Gastrocnemius medialis (tissue), 4 donors: ENCODE data around the gene NCAPH2. TPM values are rescaled to one million over a fixed set of nuclear protein-coding genes. Genes with fewer than 3 reads are reported as not detected.

Experiments
- ATAC-seq, 2 donors: fragments of 150-250 bp; one replicate each; pipeline ENCODE4 v1.9.1; 2016
- DNase-seq, 2 donors: peaks; one replicate each; pipeline ENCODE4 v3.0.0-alpha.2; 2019
- H3K27ac ChIP-seq, 4 donors: fragments of 200-600 bp; sonication (generic); 1 replicate in 1 of 4; 2 replicates in 3 of 4; pipeline ENCODE4 v1.5.1; 2016 to 2018; ENCODE audit warnings: mild to moderate bottlenecking in 2 of 4, moderate library complexity in 1 of 4
- H3K27me3 ChIP-seq, 3 donors: fragments of 200-600 bp; sonication (generic) in 2 of 3; 1 replicate in 1 of 3; 2 replicates in 2 of 3; pipeline versions ENCODE4 v1.5.1 to v1.6.0; 2016 to 2019; ENCODE audit warnings: mild to moderate bottlenecking in 1 of 3, moderate library complexity in 1 of 3
- H3K36me3 ChIP-seq, 2 donors: fragments of 200-600 bp; sonication (generic) in 1 of 2; one replicate each; pipeline ENCODE4 v1.5.1; 2017 to 2018
- H3K4me1 ChIP-seq, 2 donors: fragments of 200-600 bp; sonication (generic) in 1 of 2; one replicate each; pipeline ENCODE4 v1.5.1; 2016 to 2017; ENCODE audit warnings: mild to moderate bottlenecking in 2 of 2
- H3K4me3 ChIP-seq, 4 donors: fragments of 200-600 bp; sonication (generic) in 3 of 4; 1 replicate in 1 of 4; 2 replicates in 3 of 4; pipeline ENCODE4 v1.5.1; 2016 to 2019; ENCODE audit warnings: mild to moderate bottlenecking in 2 of 4
- H3K9me3 ChIP-seq, 3 donors: fragments of 200-600 bp; sonication (generic) in 2 of 3; 1 replicate in 1 of 3; 2 replicates in 2 of 3; pipeline ENCODE4 v1.5.1; 2016 to 2019
- POLR2A ChIP-seq, 2 donors: fragments of 450-650 bp; IDR thresholded peaks; one replicate each; pipeline ENCODE4 v1.6.1; 2017; ENCODE audit warnings: antibody characterized with exemption in 2 of 2, mild to moderate bottlenecking in 2 of 2, moderate library complexity in 2 of 2
- in situ Hi-C, 4 donors: fragments of 200-750 bp; cut with MboI; loops; one replicate each; pipeline versions ENCODE4 v1.15.0 to v1.8.0; 2017; ENCODE audit warnings: low sequenced_read_pairs in 4 of 4
- intact Hi-C: fragments of 100-400 bp; cut with DNase I; formaldehyde crosslinking; loops from one replicate; pipeline ENCODE4 v1.15.1; 2023; ENCODE audit warnings: low total_unique reads
- total RNA-seq, 4 donors: library from RNA; depleted of rRNA; stranded (reverse); fragments of >200 nt; gene quantifications; one replicate each; pipeline versions ENCODE4 v1.1.0 to v1.2.3, GENCODE V29; 2016
- TF ChIP-seq, protein P1 (sequence below), 5 experiments: fragments of 450-650 bp in 3 of 5; fragments of 200-600 bp in 2 of 5; sonication (generic) in 2 of 5; IDR thresholded peaks in 4 of 5; conservative IDR thresholded peaks in 1 of 5; 1 replicate in 4 of 5; 2 replicates in 1 of 5; pipeline ENCODE4 v1.5.1; 2016 to 2019; ENCODE audit warnings: antibody characterized with exemption in 5 of 5, mild to moderate bottlenecking in 3 of 5, moderate library complexity in 3 of 5

Gene NCAPH2
- total RNA-seq, 4 donors from 2014 or later = 19.0 to 29.3 (median 23.4) TPM

DNA sequence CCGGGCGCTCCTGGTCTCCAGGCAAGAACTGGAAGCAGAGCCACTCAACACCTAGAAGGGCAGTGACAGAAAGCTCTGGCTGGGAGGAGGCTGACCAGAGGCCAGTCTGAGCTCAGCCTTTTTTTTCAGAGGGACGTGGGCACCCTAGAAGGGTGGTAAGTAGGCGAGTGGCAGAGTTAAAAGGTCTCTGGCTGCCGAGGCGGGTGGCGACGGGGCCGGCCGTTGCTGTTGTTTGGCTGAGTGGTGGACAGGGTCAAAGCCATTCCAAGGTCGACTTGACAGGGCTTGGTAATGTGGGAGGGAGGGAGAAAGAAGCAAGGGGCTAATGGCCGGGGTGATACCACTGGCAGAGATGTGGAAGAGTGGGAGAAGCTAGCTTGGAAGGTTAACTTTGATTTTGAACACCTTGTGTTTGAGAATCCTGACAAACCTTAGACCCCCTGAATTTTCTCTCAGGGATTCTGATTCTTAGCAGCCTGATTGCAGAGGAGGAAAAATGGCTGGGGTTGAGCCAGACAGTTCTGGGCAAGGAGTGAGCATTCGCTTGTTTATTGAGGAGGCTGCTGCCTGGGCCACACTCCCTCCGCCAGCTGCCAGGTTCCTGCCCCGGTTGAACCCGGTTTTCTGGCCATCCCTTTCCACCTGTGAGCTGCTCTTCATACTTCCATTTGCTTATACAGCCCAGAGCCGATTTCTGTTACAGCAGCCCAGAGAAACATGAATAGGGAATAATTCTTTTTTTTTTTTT, 55.6 kb downstream of the NCAPH2 start:
- Histone ChIP-seq H3K27me3 (no peaks in the 10 kb centered on the region), H3K27ac (peak overlapping the region; percentile 77 to 82 (median 81)), H3K4me1 (peaks cover 0 to 10% of the 10 kb centered on the region in 2 donors), H3K36me3 (peaks cover 0 to 14% of the 10 kb centered on the region in 2 donors), H3K9me3 (no peaks in the 10 kb centered on the region), H3K4me3 (peak overlapping the region; percentile 67 to 87 (median 68))
- intact Hi-C loops = no loop called here
- no peak for TF ChIP-seq POLR2A (IDR thresholded peaks at IDR 0.05)
- TF ChIP-seq, protein P1, sequence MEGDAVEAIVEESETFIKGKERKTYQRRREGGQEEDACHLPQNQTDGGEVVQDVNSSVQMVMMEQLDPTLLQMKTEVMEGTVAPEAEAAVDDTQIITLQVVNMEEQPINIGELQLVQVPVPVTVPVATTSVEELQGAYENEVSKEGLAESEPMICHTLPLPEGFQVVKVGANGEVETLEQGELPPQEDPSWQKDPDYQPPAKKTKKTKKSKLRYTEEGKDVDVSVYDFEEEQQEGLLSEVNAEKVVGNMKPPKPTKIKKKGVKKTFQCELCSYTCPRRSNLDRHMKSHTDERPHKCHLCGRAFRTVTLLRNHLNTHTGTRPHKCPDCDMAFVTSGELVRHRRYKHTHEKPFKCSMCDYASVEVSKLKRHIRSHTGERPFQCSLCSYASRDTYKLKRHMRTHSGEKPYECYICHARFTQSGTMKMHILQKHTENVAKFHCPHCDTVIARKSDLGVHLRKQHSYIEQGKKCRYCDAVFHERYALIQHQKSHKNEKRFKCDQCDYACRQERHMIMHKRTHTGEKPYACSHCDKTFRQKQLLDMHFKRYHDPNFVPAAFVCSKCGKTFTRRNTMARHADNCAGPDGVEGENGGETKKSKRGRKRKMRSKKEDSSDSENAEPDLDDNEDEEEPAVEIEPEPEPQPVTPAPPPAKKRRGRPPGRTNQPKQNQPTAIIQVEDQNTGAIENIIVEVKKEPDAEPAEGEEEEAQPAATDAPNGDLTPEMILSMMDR (IDR thresholded peaks at IDR 0.05 in 4 of 5, conservative IDR thresholded peaks at IDR 0.05 in 1 of 5) = no peak
- in situ Hi-C loops = no loop called here
- no peak for DNase-seq
- peak; percentile 27 to 46 for ATAC-seq

DNA sequence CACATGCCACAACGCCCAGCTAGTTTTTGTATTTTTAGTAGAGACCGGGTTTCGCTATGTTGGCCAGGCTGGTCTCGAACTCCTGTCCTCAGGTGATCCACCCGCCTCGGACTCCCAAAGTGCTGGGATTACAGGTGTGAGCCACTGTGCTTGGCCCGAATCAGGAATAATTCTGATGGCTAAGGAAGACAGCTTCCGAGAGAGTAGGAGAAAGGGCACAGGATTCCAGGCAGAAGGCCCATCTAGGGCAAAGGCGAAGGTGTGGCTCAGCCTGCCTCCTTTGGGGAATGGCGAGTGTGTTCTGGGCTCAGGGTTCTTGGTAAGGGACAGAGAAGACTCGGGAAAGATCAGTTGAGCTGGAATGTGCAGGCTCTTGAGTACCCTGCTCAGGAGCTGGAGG, 56.3 kb downstream of the NCAPH2 start:
- Histone ChIP-seq H3K4me1 (peaks cover 0 to 10% of the 10 kb centered on the region in 2 donors), H3K9me3 (no peaks in the 10 kb centered on the region), H3K36me3 (peaks cover 0 to 21% of the 10 kb centered on the region in 2 donors), H3K27me3 (no peaks in the 10 kb centered on the region), H3K4me3 (no peak overlapping the region), H3K27ac (peak overlapping the region in 1 of 4 donors; percentile 82)
- ATAC-seq (no peak), DNase-seq (no peak)
- TF ChIP-seq, protein P1 (IDR thresholded peaks at IDR 0.05 in 4 of 5, conservative IDR thresholded peaks at IDR 0.05 in 1 of 5) = no peak
- in situ Hi-C loops (no loop called here), intact Hi-C loops (no loop called here)

DNA sequence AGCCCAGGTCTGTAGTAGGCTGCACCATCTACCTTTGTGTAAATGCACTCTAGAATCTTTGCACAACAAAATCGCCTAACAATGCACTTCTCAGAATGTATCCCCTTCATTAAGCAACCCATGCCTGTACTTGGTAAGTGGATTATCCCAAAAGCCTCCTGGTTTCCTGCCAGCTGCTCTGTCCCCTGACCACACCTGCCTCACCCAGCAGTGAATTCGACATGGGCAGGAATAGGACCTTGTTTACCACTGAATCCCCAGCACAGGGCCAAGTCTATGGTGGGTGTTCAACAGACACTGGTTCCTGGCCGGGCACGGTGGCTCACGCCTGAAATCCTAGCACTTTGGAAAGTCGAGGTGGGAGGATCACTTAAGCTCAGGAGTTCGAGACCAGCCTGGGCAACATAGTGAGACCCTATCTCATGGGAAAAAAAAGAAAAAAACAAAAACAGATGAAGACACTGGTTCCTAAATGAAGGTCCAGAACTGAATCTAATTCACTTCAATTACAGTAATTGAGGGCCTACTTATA, 59.8 kb downstream of the NCAPH2 start:
- in situ Hi-C loops (no loop called here), intact Hi-C loops (no loop called here)
- no peaks in the 10 kb centered on the region for H3K27me3 ChIP-seq
- no peak for TF ChIP-seq POLR2A (IDR thresholded peaks at IDR 0.05)
- TF ChIP-seq, protein P1 (IDR thresholded peaks at IDR 0.05 in 4 of 5, conservative IDR thresholded peaks at IDR 0.05 in 1 of 5) = no peak
- H3K4me1 ChIP-seq = peaks cover 0 to 15% of the 10 kb centered on the region in 2 donors
- ATAC-seq (no peak), DNase-seq (no peak)
- no peaks in the 10 kb centered on the region for H3K9me3 ChIP-seq
- no peak overlapping the region for H3K4me3 ChIP-seq
- H3K36me3 ChIP-seq = peaks cover 0 to 55% of the 10 kb centered on the region in 2 donors
- no peak overlapping the region for H3K27ac ChIP-seq

DNA sequence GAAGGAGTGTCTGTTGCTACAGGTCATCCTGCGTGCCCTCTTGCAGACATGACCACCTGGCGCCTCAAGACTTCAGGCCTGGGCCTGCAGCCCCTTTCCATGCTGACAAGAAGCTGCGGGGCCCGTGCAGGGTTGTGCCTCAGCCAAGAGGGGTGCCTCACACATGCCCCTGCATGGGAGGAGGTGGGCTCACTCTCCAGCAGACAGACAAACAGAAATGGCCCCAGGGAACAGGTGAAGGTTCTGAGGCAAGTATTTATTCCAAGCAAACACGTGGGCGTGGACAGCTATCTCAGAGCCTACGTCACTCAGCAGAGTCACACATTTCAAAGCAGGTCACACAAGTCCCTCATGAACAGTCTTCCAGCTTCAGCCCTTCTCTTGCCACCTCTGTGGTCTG, 60.6 kb downstream of the NCAPH2 start:
- Histone ChIP-seq H3K4me3 (no peak overlapping the region), H3K27ac (no peak overlapping the region), H3K9me3 (no peaks in the 10 kb centered on the region), H3K27me3 (no peaks in the 10 kb centered on the region), H3K36me3 (peaks cover 0 to 63% of the 10 kb centered on the region in 2 donors), H3K4me1 (peaks cover 0 to 8% of the 10 kb centered on the region in 2 donors)
- DNase-seq (no peak), ATAC-seq (no peak)
- intact Hi-C loops = no loop called here
- TF ChIP-seq POLR2A (IDR thresholded peaks at IDR 0.05) = no peak
- TF ChIP-seq, protein P1 (IDR thresholded peaks at IDR 0.05 in 4 of 5, conservative IDR thresholded peaks at IDR 0.05 in 1 of 5) = no peak
- in situ Hi-C loops = no loop called here
